Measurements from ENCODE around the gene FARP2.
"Not testable (repeated sequence)": the region's sequence is repeated elsewhere in the genome, so short reads cannot be mapped to it uniquely, and the experiment has no call there.

Gene FARP2

DNA sequence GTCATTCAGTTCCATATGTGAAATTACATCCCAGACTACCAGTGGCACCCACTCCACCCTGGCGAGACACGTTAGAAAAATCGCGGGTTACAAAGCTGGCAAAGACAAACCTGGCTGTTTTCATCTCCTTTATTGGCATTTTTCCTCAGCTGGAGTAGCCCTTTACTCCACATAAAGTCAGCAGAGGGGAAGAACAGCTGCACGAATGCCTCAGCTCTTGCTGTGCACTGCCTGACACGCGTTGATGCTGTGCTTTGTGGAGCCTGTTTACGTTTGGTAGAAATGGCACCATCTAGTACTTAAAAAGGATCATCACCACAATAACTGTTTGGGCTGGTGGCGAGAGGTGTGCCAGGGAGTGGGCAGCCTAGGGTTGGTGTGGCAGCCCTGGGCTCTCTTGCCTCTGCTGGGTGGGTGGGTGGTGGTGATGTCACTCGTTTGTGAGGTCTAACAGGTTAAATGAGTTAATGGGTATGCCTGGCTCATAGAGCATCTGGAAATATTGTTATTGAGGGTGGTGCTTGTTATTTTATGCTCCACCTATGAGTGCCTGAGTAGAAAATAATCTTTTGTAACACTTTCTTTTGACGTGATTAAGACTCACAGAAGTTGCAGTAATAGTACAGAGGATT lies 16.4 kb downstream of the FARP2 start:
- peak; percentile 48 for DNase-seq

GRCh38 chr2:241373446-241373845 lies 17.4 kb downstream of the FARP2 start:
- peak; percentile 15 for DNase-seq

- not testable (repeated sequence) for DNase-seq
Measured at GRCh38 chr2:241373906-241374305, 17.8 kb downstream of the FARP2 start.

DNA sequence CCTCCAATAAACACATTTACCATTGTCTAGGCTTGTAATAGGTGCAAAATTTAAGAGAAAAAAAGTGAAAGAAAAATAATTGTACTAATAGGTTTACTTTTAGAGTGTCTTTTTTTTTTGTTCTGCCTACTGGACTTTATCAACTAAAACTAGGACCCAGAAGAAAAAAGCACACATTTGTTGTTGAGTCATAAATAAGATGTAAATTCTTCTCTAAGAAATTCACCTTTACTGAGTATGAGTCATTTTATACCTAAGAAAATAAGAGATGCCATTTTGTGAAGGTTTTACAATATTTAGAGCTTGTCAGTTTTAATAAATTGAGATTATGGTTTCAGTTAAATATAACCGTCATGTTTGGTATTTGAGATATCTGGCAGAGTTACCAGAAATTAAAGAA lies 19.2 kb downstream of the FARP2 start:
- DNase-seq, result no peak

- no peak for DNase-seq
Measured at GRCh38 chr2:241376808-241377207, 20.7 kb downstream of the FARP2 start.

GRCh38 chr2:241378816-241379215 lies 22.7 kb downstream of the FARP2 start:
- no peak for DNase-seq

- no peak for DNase-seq
Measured at GRCh38 chr2:241379481-241380480, 23.7 kb downstream of the FARP2 start.

- DNase-seq, result no peak
Measured at GRCh38 chr2:241381872-241382271, 25.8 kb downstream of the FARP2 start.

- not testable (repeated sequence) for DNase-seq
Measured at GRCh38 chr2:241385450-241385849, 29.4 kb downstream of the FARP2 start.

DNA sequence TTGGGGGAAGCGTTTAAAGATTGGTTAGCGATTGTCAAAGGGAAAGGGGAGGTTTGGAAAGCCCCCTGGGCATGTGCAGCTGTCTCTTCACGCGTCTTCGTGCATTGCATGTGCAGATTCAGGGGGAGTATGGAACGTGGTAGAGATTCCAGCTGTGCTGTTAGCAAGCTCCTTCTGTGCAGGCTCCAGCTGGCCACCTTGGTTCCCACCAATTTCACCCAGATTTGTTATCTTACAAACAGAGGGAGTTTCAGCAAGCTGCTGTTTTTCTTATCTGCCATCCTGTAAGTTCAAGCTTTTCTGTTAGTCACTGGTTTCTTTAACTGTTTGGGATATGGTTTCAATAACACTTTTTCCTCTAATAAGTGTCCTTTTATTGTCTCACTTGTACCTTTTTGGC lies 30.4 kb downstream of the FARP2 start:
- no peak for DNase-seq

DNA sequence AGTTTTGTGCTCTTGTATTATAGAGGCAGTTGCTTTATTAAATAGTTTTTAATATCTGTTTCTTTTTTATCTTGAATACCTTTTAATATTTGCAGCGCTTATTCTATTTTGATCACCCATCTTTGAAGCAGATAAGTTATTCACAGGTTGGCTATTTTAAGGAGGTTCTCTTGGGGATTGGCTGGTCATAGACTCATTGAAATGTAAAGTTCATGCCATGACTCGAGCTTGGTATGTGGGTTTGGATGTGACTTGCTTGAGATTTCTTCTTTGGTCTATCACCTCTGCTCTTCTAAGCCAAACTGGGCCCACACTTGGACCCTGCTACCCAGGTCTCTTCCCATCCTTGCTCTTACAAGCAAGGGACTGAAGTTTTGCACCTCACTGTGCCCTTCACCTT lies 33.6 kb downstream of the FARP2 start:
- no peak for DNase-seq

DNA sequence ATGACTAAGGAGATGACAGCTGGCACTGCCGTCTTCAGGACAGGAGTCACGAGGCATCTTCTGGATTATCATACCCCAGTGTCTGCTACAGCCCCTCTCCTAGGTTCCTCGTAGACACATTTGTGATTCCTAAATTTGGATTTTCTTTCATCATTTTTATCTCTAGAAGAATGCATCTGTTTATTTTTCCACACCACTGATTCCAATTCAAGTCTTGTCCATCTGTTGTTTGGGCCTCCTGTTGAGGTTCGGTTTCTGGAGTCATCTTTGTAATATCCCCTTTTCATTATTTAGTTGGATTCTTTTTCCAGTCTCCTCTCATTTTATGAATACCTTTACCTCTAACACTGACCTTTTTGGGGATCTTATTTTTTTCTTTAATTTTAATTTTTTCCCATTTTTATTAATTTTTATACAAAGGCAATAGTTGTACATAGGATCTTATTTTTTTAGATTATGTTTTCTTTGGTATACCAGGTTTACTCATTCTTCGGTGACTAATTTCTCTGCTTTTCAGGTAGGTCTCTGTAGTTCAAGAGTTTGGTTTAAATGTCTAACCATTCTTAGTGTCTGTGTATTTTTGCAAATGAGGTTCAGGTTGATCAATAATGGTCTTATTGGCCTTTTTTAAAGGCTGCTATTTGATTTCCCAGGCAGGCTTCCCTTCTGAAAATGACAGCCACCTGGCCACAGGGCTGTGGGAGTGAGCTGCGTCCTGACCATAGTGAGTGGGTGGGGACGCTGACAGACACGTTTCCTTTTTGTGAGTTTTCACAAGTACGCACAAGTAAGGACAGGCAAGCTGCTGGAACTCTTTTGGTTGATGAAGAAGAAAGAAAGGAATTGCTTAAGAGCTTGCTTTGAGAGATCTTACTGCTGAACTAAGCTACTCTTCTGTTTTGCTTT lies 34.5 kb downstream of the FARP2 start:
- no peak for DNase-seq

DNA sequence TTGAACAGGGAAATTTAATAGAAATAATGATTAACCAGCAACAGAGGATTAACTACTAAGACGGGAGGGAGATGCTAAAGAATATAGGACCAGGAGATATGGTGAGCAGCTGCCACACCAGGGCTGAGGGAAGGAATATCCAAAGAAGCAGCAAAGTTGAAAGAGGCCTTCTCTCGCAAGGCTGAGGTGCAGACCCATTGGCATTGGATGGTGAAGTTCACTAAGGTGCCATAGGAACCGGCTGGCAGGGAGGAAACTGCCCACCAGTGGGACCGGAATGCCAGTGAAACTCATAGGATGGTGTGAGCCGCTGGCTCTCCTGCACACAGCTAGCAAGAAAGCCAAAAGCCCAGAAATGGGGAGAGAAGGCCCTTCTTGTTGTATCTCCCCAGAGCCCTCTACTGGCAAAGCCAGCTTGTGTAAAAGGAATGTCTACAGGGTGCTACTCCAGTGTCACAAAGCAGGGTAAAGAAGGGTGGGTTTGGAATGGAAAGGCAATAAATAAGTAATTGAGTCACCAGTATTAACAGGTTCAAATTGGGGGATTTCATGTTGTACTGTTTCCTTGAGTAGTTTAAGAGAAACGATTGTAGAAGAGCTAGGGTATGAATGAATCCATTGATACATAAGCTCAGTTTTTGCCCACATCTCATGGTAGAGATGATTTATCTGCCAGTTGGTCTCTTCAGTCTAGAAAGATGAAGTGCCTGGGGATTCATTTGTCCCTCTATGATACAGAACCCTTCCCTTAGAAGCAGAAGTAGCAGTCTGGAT lies 36.0 kb downstream of the FARP2 start:
- peak; percentile 2 for DNase-seq

- not testable (repeated sequence) for DNase-seq
Measured at GRCh38 chr2:241392753-241393152, 36.7 kb downstream of the FARP2 start.

DNA sequence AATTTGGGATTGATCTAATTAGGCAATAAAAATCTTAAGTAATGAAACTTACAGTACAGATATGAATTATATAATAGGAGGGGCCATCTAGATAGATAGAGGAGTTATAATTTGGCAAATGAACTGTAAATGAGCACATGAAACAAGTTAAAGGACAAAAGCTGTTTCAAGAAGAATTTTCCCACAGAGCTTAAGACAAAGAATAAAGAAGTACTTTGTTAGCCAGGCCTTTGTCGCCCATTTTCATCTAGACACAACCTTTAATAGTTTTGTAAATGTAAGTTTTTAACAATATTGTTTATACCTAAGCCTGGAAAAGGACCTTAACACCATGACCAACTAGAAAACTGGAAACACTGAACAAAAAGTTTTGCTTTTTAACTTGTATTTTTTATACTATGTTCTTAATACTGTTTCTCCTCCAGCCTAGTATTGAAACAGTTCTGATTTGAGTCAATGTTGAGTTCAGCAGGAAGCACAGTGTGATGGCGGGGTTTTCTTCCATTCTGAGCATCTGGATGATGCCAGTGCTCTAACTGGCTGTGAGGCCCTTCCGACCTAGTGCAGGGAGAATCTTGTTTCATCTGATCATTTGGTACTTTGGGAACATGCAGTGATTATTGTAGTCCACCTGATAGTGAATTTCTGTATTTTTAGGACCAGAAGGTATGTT lies 37.6 kb downstream of the FARP2 start:
- DNase-seq, result no peak

DNA sequence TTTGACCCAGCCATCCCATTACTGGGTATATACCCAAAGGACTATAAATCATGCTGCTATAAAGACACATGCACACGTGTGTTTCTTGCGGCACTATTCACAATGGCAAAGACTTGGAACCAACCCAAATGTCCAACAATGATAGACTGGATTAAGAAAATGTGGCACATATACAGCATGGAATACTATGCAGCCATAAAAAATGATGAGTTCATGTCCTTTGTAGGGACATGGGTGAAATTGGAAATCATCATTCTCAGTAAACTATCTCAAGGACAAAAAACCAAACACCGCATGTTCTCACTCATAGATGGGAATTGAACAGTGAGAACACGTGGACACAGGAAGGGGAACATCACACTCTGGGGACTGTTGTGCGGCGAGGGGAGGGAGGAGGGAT lies 40.7 kb downstream of the FARP2 start:
- DNase-seq, result not testable (repeated sequence)

GRCh38 chr2:241399941-241400922 lies 44.1 kb downstream of the FARP2 start:
- no peak for DNase-seq

DNA sequence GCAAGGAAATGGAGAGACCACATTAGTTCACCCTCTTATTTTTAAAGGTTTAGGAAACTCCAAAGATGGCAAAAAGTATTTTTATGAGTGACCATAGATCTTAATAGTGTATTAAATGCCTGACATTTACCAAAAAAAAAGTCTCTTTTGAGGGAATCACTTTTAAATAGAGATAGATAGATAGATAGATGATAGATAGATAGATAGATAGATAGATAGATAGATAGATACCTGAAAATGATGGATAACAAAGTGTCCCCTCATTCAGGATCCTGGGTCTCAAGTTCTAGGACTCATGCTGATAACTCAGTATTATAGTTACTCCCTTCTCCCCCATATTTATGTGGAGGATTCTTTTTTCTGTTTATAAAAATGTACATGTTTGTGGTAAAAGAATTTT lies 52.8 kb downstream of the FARP2 start:
- DNase-seq, result no peak

DNA sequence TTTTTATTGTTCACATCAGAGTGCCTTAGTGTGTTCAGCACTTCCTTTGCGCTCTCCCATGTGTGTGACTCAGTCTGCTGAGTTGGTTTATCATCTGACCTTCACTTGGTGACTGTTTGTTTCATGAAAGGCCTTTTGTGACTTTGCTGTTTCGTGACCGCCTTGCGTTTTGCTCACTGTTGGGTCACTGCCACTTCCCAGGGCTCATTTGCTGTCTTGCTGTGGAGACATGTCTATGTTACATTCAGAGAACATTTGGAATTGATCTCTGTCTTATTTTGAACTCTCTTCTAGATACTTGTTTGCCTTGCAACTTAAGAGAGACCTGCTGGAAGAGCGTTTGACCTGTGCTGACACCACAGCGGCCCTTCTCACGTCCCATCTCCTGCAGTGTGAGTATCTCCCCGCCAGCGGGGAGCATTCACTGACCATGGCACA lies 54.7 kb downstream of the FARP2 start:
- no peak for DNase-seq

- no peak for DNase-seq
Measured at GRCh38 chr2:241412144-241412543, 56.1 kb downstream of the FARP2 start.
